ENCODE measurements around the gene CRACDL. TPM values are rescaled to one million over a fixed set of nuclear protein-coding genes. Genes with fewer than 3 reads are reported as not detected.

The CRACDL gene
- total RNA-seq, 1 donor from 2014 or later = 0.13 TPM

DNA sequence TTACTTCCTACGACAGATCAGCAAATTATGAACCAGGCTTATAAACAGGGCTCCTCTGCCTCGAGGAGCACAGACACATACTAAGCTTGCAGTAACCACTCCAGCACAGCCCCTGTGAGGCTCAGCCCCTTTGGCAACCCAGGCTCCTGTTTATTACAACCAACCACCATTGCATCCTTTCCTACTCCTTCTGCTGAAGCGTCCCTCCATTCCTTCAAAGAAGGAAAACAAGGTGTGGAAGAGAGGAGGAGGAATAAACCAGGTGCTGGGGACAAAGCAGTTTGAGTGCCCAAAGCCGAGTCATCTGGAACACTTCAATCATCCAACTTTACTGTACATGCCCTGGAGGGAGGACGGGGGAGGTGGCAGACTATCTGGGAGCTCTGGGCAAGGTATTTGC lies 117.9 kb downstream of the CRACDL start:
- no peak overlapping the region for H3K4me3 Mint-ChIP-seq
- H3K9me3 Mint-ChIP-seq = no peaks in the 10 kb centered on the region
- peaks cover 9% of the 10 kb centered on the region for H3K36me3 Mint-ChIP-seq (ENCODE audit: low read depth)
- H3K27ac Mint-ChIP-seq = no peak overlapping the region
- DNase-seq (ENCODE audit: low spot score) = no peak
- no peaks in the 10 kb centered on the region for H3K4me1 Mint-ChIP-seq (ENCODE audit: low read depth)
- H3K27me3 Mint-ChIP-seq (ENCODE audit: insufficient read depth) = peaks cover 16% of the 10 kb centered on the region
- intact Hi-C loops (cut with micrococcal nuclease) = no loop called here

GRCh38 chr2:98816281-98816680 lies 119.7 kb downstream of the CRACDL start:
- no peak overlapping the region for H3K4me3 Mint-ChIP-seq

DNA sequence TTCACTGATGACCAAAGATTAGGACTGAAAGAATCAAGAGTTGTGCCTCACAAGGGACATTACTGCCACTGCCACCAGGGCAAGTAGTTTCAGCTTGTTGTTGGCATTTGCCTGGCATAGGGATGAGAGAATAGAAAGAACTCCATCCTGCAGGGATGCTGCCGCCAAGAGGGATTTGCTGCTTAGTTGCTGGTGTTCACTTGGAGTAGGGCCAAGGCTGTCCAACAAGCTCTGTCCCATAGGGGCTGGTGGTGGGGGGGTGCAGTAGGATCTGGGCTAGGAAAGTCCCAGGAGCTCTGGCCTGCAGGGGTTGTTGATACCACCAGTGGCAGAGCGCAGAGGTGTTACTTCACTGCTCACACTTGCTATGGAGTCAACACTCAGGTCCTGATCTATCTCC lies 120.2 kb downstream of the CRACDL start:
- DNase-seq (ENCODE audit: low spot score) = no peak
- Mint-ChIP-seq H3K9me3 (no peaks in the 10 kb centered on the region), H3K27ac (no peak overlapping the region), H3K36me3 (ENCODE audit: low read depth) (peaks cover 9% of the 10 kb centered on the region), H3K27me3 (ENCODE audit: insufficient read depth) (peaks cover 18% of the 10 kb centered on the region), H3K4me3 (no peak overlapping the region), H3K4me1 (ENCODE audit: low read depth) (no peaks in the 10 kb centered on the region)
- intact Hi-C loops (cut with micrococcal nuclease) = no loop called here

More at GRCh38 chr2:98816281-98816680, 119.7 kb downstream of the CRACDL start:
- intact Hi-C loops (cut with micrococcal nuclease) = no loop called here
- no peak for DNase-seq (ENCODE audit: low spot score)
- peaks cover 16% of the 10 kb centered on the region for H3K27me3 Mint-ChIP-seq (ENCODE audit: insufficient read depth)
- H3K9me3 Mint-ChIP-seq = no peaks in the 10 kb centered on the region
- no peak overlapping the region for H3K27ac Mint-ChIP-seq
- H3K4me1 Mint-ChIP-seq (ENCODE audit: low read depth) = no peaks in the 10 kb centered on the region
- peaks cover 9% of the 10 kb centered on the region for H3K36me3 Mint-ChIP-seq (ENCODE audit: low read depth)

DNA sequence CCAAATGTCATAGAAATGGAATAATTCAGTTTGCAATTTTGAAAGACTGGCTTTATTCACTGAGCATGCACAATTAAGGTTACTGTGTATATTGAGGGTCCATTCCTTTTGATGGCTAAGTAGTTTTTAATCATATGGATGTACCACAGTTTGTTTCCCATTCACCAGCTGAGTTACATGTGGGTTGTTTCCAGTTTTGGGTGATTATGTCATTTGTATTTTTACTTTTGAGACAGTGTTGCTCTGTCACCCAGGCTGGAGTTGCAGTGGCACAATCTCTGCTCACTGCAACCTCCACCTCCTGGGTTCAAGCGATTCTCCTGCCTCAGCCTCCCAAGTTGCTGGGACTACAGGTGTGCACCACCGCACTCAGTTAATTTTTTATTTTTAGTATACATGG lies 124.3 kb downstream of the CRACDL start:
- no peak for DNase-seq (ENCODE audit: low spot score)
- Mint-ChIP-seq H3K27ac (no peak overlapping the region), H3K9me3 (no peaks in the 10 kb centered on the region), H3K36me3 (ENCODE audit: low read depth) (peaks cover 7% of the 10 kb centered on the region), H3K4me3 (no peak overlapping the region), H3K27me3 (ENCODE audit: insufficient read depth) (peaks cover 22% of the 10 kb centered on the region), H3K4me1 (ENCODE audit: low read depth) (peaks cover 7% of the 10 kb centered on the region)
- intact Hi-C loops (cut with micrococcal nuclease) = no loop called here

DNA sequence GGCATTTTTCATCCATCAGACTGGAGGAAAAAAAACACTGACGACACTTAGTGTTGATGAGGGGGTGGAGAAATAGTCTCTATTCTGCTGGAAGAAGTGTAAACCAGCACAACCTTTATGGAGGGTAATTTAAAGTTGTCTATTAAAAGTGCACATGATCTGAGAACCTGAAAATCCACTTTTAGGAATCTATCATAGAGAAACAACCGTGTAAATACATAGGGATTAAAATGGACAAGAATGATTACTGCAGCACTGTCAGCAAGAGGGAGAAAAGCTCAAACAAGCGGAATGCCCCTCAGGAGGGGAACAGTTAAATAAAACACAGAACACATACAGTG lies 125.5 kb downstream of the CRACDL start:
- Mint-ChIP-seq H3K9me3 (no peaks in the 10 kb centered on the region), H3K27me3 (ENCODE audit: insufficient read depth) (peaks cover 21% of the 10 kb centered on the region), H3K27ac (no peak overlapping the region), H3K4me1 (ENCODE audit: low read depth) (peaks cover 9% of the 10 kb centered on the region), H3K36me3 (ENCODE audit: low read depth) (peaks cover 3% of the 10 kb centered on the region), H3K4me3 (no peak overlapping the region)
- intact Hi-C loops (cut with micrococcal nuclease) = no loop called here
- no peak for DNase-seq (ENCODE audit: low spot score)

DNA sequence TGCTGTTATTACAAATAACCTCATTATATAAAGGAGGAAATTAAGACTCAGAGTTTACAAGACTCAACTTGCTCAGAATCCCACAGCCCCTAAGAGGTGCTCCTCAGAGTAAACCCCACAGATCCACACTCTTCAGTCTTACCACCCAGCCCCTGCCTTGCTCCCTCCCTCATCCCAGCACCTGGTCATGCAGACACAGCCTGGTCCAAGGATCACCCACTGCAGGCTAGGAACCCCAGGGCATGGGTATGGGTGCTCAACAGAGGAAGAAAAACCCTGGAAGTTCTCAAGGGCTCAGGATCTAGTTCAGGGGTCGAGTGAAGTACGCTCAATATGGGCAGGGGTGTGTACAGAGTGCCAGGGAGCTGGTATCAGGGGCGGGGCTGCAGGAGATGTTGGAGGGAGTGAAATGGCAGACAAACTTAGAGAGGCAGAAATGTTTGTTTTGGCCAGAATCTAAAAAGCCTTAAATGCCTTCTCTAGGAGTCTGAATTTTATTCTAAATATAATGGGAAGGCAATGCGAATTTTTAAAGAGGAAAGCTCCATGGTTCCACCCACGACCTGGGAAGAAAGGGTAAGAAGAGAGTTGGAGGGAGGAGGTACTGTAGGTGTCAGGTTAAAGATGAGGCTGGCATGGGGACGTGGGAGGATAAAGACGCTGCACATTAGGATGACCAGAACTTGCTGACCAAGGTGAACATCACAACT lies 126.0 kb downstream of the CRACDL start:
- peaks cover 16% of the 10 kb centered on the region for H3K27me3 Mint-ChIP-seq (ENCODE audit: insufficient read depth)
- H3K27ac Mint-ChIP-seq = no peak overlapping the region
- H3K36me3 Mint-ChIP-seq (ENCODE audit: low read depth) = peaks cover under 1% of the 10 kb centered on the region
- intact Hi-C loops (cut with micrococcal nuclease) = no loop called here
- peaks cover 9% of the 10 kb centered on the region for H3K4me1 Mint-ChIP-seq (ENCODE audit: low read depth)
- no peak overlapping the region for H3K4me3 Mint-ChIP-seq
- H3K9me3 Mint-ChIP-seq = no peaks in the 10 kb centered on the region
- no peak for DNase-seq (ENCODE audit: low spot score)

DNA sequence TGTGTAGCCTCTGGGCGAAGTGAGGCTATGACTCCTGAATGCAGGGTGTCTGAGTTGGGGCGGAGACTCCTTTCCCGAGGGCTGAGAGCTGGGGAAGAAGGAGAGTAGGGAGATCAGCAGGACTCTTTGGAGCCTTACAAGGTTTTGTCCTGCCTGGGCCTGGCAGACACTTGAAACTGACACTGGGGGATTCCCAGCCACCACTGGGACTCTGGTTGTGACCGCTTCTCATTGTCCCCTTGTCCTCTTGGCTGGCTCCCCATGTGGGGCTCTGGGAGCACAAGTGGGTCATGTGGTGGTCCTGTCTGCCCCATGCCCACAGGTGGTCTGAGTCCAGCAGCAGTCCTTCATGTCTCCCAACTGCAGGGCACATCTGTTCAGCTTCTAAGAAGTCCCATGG lies 126.9 kb downstream of the CRACDL start:
- H3K36me3 Mint-ChIP-seq (ENCODE audit: low read depth) = no peaks in the 10 kb centered on the region
- H3K27ac Mint-ChIP-seq = no peak overlapping the region
- H3K4me3 Mint-ChIP-seq = no peak overlapping the region
- peaks cover 9% of the 10 kb centered on the region for H3K4me1 Mint-ChIP-seq (ENCODE audit: low read depth)
- H3K9me3 Mint-ChIP-seq = no peaks in the 10 kb centered on the region
- DNase-seq (ENCODE audit: low spot score) = no peak
- intact Hi-C loops (cut with micrococcal nuclease) = no loop called here
- peaks cover 8% of the 10 kb centered on the region for H3K27me3 Mint-ChIP-seq (ENCODE audit: insufficient read depth)

DNA sequence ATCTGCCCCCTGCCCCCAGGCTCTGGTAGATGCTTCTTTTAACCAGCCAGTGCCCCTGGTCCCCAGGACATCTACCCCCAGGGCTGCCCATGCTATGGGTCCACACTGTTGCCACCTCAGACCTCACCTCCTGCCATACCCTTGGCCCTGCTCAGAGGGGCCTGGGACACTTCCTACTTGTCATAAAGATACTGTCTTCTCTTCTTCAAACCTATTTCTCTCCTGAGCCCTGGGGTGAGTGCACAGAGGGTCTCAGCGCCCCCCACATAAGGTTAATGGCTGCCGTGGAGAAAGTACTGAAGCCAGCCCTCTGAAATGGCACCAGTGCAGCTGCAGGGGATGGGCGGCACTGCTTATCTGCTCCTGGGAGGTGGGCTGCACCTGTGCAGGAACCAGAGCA lies 127.5 kb downstream of the CRACDL start:
- intact Hi-C loops (cut with micrococcal nuclease) = no loop called here
- no peak for DNase-seq (ENCODE audit: low spot score)
- Mint-ChIP-seq H3K4me3 (no peak overlapping the region), H3K27ac (no peak overlapping the region), H3K36me3 (ENCODE audit: low read depth) (no peaks in the 10 kb centered on the region), H3K27me3 (ENCODE audit: insufficient read depth) (peaks cover 8% of the 10 kb centered on the region), H3K9me3 (no peaks in the 10 kb centered on the region), H3K4me1 (ENCODE audit: low read depth) (peaks cover 9% of the 10 kb centered on the region)

DNA sequence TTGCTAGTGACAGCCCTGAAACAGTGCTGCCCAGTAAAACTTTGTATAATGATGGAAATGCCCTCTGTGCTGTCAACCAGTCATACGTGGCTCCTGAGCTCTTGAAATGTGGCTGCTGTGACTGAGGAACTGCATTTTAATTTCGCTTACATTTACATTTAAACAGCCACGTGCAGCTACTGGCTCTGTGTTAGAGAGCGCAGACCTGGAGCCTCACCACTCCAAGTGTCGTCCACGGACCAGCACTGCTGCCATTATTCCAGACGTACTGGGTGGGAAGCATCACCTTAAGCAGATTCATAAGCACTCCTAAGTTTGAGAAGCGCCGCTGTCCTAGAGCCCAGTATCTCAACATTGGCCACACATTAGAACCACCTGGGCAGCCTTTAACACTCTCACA lies 128.1 kb downstream of the CRACDL start:
- Mint-ChIP-seq H3K4me3 (no peak overlapping the region), H3K27ac (no peak overlapping the region), H3K36me3 (ENCODE audit: low read depth) (no peaks in the 10 kb centered on the region), H3K27me3 (ENCODE audit: insufficient read depth) (peaks cover 8% of the 10 kb centered on the region), H3K4me1 (ENCODE audit: low read depth) (peaks cover 9% of the 10 kb centered on the region), H3K9me3 (no peaks in the 10 kb centered on the region)
- no peak for DNase-seq (ENCODE audit: low spot score)
- intact Hi-C loops (cut with micrococcal nuclease) = no loop called here

- intact Hi-C loops (cut with micrococcal nuclease) = no loop called here
- H3K9me3 Mint-ChIP-seq = no peaks in the 10 kb centered on the region
- DNase-seq (ENCODE audit: low spot score) = no peak
- H3K27ac Mint-ChIP-seq = no peak overlapping the region
- H3K4me3 Mint-ChIP-seq = no peak overlapping the region
- H3K4me1 Mint-ChIP-seq (ENCODE audit: low read depth) = peaks cover 9% of the 10 kb centered on the region
- H3K27me3 Mint-ChIP-seq (ENCODE audit: insufficient read depth) = peaks cover 8% of the 10 kb centered on the region
- no peaks in the 10 kb centered on the region for H3K36me3 Mint-ChIP-seq (ENCODE audit: low read depth)
Measured at GRCh38 chr2:98807221-98807620, 128.8 kb downstream of the CRACDL start.

GRCh38 chr2:98806236-98806697 lies 129.8 kb downstream of the CRACDL start:
- no peaks in the 10 kb centered on the region for H3K36me3 Mint-ChIP-seq (ENCODE audit: low read depth)
- no peak for DNase-seq (ENCODE audit: low spot score)
- H3K27me3 Mint-ChIP-seq (ENCODE audit: insufficient read depth) = peaks cover 8% of the 10 kb centered on the region
- intact Hi-C loops (cut with micrococcal nuclease) = no loop called here
- H3K27ac Mint-ChIP-seq = no peak overlapping the region
- peaks cover 14% of the 10 kb centered on the region for H3K4me1 Mint-ChIP-seq (ENCODE audit: low read depth)
- H3K9me3 Mint-ChIP-seq = no peaks in the 10 kb centered on the region
- no peak overlapping the region for H3K4me3 Mint-ChIP-seq

DNA sequence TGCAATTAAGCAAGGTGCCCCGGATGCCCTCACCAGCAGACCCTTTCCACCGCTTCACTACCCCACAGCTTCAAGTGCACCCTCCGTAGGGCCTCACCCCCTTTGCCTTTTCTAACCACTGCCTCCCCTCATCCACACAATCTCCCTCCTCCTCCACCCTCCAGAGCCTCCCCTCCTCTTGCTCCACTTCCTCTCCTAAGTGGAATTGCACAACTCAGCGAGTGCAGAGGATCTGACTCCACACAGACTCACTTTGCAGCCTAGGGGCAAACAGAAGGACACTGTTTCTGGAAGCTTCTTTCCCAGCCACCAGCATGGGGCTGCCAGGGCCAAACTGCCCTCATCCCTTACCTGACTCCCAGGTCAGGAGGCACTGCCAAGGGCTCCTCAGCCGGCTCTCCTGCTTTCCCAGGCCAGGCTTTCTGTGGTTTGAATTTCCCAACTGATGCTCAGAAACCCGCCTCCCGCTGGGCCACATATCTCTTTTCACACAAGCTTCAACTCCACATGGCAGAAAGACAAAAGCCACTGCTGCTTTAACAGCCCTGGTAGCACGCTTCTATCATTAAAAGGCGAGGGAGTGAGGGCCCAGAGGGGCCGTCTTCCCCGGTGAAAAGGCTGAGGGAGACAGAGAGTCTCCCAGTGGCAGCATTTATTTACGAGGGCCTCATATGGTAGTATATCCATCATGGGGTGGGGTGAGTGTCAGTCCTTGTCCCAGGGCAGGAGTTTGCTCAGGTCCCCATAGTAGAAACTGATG lies 130.4 kb downstream of the CRACDL start:
- Mint-ChIP-seq H3K27ac (no peak overlapping the region), H3K9me3 (no peaks in the 10 kb centered on the region), H3K27me3 (ENCODE audit: insufficient read depth) (peaks cover 5% of the 10 kb centered on the region), H3K4me3 (no peak overlapping the region), H3K36me3 (ENCODE audit: low read depth) (peaks cover 1% of the 10 kb centered on the region), H3K4me1 (ENCODE audit: low read depth) (peaks cover 17% of the 10 kb centered on the region)
- intact Hi-C loops (cut with micrococcal nuclease) = no loop called here
- no peak for DNase-seq (ENCODE audit: low spot score)

- intact Hi-C loops (cut with micrococcal nuclease) = no loop called here
- Mint-ChIP-seq H3K4me3 (no peak overlapping the region), H3K27ac (no peak overlapping the region), H3K36me3 (ENCODE audit: low read depth) (peaks cover 1% of the 10 kb centered on the region), H3K4me1 (ENCODE audit: low read depth) (peaks cover 17% of the 10 kb centered on the region), H3K9me3 (no peaks in the 10 kb centered on the region), H3K27me3 (ENCODE audit: insufficient read depth) (no peaks in the 10 kb centered on the region)
- no peak for DNase-seq (ENCODE audit: low spot score)
Measured at GRCh38 chr2:98804736-98805135, 131.3 kb downstream of the CRACDL start.

All from activated T-helper 1 cell treated with anti-CD3 and anti-CD28 coated beads, Interleukin-12 subunit alpha, Interleukin-12 subunit beta, Interleukin-2, Interleukin-4 antibody, amounts not matched to agents 30 ng/mL and 10 ng/mL and 1 ng/mL, durations not matched to agents 14 hours and 24 hours and 36 hours (primary cell).